ES-I3 (cell line): ENCODE measurements around the gene BABAM2.

Experiments used
- H3K36me3 ChIP-seq: 2 replicates; pipeline ENCODE4 v1.6.1; 2013; ENCODE audit warnings: mild to moderate bottlenecking, low read length, control low read depth, moderate library complexity; ENCODE audit not compliant: insufficient read depth
- H3K4me1 ChIP-seq: 2 replicates; pipeline ENCODE4 v1.6.1; 2013; ENCODE audit warnings: mild to moderate bottlenecking, control low read depth, low read length; ENCODE audit not compliant: insufficient read depth
- H3K9ac ChIP-seq: 2 replicates; pipeline ENCODE4 v1.6.1; 2013; ENCODE audit warnings: low read depth, mild to moderate bottlenecking, low read length, moderate library complexity
- H3K9me3 ChIP-seq: 2 replicates; pipeline ENCODE4 v1.6.1; 2013; ENCODE audit warnings: mild to moderate bottlenecking, low read length, moderate library complexity; ENCODE audit not compliant: control insufficient read depth, insufficient read depth

BABAM2 gene

DNA sequence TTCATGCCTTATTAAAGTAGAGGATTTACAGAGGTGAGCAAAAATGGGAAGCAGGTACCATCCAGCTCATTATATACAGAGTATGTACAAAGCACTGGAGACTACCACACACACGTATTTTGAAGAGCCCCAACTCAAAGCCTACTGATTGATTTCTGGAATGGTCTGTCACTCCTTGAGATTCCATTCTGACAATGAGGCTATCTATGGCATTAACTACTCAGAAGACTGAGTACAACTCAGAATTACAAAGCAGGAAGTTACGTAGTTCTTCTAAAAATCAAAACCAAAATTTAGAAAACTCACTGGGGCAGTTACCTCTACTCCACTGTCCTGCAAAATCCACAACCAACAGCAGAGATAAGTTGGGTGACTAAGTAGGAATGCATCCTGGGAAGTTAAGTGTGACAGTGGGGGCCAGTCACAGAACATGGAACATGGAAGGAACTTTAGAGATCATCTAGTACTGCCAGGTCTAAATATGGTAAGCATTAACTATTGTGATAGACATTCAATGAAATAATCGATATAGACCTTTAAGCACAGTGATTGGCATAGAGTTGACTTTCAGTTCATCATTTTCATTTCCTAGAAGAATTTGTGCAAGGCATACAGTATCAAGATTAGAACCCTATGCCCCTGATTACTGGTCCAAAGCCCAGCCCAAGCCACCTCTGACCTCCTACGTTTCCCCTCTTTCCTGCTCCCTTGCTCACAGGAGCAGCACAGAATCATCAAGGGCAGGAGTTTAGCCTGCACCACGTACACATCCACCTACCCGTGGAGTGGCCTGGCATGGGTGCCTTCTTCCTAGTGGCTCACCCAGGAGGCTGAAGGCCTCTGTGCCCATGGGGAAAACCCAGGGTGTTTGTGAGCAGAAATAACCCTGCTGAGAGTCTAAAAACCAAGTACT is 422.0 kb downstream of the BABAM2 start:
- Histone ChIP-seq H3K36me3 (no peaks in the 10 kb centered on the region), H3K4me1 (no peaks in the 10 kb centered on the region; the same call in 1 of the 2 replicates), H3K9me3 (no peaks in the 10 kb centered on the region), H3K9ac (no peak overlapping the region)

DNA sequence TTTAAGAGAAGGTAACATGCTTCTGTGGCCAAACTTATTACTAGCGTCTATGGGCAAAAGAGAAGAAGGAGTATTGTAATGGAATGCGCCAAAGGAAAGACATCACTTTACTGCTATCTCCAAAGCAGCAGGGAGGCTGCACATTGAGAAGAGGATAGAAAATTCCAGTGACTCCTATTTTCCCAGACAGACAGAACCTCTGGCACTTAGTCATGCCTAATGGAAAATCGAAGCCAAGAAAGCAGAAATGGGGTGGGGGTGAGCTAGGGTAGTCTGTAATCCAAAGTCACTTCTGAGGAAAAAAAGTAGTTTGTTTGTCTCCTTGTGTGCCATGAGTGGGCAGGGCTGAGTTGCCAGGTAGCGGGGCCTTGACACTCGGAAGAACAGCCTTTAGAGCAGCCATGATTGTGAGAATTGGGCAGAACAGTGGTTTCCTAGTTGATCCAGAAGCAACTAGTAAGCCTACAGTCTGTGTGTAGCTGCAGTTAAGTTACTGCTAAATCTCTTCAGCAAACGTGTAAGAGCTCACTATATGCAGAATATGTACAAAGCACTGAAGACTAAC is 422.8 kb downstream of the BABAM2 start:
- Histone ChIP-seq H3K9ac (no peak overlapping the region), H3K36me3 (no peaks in the 10 kb centered on the region), H3K9me3 (no peaks in the 10 kb centered on the region), H3K4me1 (peaks cover 7% of the 10 kb centered on the region)

DNA sequence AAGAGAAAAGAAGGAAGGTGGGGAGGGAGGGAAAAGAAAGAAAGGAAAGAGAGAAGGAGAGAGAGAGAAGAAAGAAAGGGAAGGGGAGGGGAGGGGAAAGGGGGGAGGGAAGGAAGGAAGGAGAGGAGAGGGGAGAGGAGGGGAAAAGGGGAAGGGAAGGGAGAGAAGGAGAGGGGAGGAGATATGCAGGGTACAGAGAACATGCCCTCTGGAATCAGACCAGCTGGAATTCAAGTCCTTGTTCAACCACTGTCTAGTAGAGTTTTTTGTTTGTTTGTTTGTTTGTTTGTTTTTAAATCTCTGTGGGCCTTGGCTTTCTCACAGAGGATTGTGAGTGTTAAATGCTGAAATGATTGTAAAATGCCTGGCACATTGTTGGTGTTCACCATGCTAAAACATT is 424.4 kb downstream of the BABAM2 start:
- Histone ChIP-seq H3K9ac (no peak overlapping the region), H3K36me3 (no peaks in the 10 kb centered on the region), H3K4me1 (peaks cover 20% of the 10 kb centered on the region), H3K9me3 (no peaks in the 10 kb centered on the region)

DNA sequence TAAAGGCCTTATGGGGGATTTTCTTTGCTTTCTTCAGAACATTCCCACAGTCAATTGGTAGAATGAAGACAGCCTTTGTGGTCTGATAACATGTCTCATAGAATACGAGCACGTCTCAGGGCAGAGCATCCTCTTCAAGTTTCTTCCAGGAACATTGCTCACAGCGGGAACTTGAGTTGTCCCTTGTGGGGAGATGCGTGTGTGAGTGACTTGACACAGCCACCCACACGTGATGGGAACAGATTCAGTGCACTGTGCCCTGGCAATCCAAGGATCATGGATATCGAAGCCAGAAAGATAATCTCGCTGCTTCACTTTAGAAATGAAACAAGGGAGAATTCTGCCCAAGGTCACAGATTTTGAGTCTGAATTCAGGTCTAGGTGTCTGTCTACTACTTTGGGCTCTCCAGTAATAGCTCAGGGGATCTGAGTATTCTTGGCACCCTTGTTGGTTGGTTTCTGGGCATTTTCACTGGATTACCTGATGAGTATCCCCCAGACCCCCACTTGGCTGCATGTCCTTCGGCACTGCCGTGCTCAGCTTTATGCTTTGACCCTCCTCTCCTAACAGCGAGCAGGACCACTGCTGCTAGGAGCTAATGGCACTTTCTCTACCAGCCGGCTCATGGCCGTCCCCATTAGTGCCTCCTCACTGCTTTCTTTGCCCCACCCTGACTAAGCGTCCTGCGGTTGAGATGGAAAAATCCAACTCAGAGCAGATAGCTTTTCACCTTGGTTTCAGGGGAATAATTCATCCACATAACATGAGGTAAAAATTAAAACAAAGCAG is 426.2 kb downstream of the BABAM2 start:
- no peaks in the 10 kb centered on the region for H3K36me3 ChIP-seq
- H3K9me3 ChIP-seq, result no peaks in the 10 kb centered on the region
- H3K9ac ChIP-seq, result no peak overlapping the region
- H3K4me1 ChIP-seq, result peaks cover 28% of the 10 kb centered on the region

DNA sequence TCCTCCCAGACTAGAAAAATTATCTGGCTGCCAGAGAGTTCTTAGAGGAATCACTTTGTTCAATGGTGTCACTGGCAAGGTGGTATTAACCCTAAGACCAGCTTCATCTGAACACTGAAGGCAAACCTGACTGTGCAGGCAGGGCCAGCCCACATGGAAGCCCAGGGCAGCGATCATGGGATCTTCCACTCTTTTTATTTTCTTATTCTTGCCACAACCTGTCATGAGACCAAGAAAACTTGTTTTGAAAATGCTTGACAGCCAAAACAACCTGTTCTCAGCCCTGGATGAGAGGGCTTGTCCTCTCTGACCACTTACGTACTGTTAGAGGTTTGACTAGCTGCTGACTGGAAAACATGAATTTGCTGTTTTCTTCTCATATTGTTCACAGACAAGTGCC is 426.9 kb downstream of the BABAM2 start:
- H3K36me3 ChIP-seq, result no peaks in the 10 kb centered on the region
- peaks cover 32% of the 10 kb centered on the region for H3K4me1 ChIP-seq

DNA sequence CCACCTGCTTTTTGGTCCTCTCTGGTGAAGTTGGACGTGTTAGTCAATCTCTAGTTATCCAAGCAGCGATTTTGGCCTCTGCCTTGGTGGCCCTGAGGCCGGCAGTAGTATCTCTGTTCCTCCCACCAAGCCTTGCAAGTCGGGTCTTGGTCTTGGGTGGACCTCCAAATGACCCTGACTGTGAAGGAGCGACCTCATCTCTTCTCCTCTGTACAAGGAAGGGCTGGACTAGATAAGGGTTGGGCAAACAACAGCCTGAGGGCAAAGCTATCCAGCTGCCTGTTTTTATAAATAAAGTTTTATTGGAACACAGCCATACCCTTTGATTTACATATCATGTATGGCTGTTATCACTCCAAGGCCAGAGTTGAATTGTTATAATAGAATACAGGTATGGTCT is 427.5 kb downstream of the BABAM2 start:
- Histone ChIP-seq H3K9ac (no peak overlapping the region), H3K9me3 (no peaks in the 10 kb centered on the region), H3K36me3 (no peaks in the 10 kb centered on the region), H3K4me1 (peaks cover 35% of the 10 kb centered on the region)

More for the DNA sequence above, 426.9 kb downstream of the BABAM2 start:
- Histone ChIP-seq H3K9ac (no peak overlapping the region), H3K9me3 (no peaks in the 10 kb centered on the region)

DNA sequence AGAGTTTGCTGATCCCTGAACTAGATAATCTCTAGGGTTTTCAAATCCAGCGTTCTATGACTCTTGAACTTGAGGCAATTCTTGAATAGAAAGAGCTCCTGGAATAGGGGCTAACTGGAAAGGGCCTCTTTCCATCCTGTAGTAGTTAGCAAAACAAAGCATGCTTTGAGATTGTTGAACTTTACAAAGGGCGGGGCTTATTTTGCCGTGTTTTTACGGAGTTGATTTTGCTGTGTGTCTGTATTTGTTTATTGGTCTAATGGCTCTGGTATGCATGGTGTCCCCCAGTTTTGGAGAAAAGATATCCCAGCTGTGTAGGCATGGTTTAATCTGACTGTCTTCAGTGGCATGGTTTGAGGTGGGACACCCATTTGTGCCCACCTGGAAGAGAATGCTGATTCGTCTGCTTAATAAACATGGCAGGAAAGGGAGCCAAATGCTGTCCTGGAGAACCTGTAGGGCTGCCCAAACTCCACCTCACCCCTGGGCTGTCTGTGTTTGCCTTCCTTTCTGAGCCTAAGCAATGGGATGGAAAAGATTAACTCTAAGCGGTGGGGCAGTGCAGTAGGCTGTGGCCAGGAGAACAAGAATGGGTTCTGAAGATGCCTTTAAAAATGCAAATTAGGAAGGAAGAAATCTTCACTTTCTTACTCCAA is 428.1 kb downstream of the BABAM2 start:
- Histone ChIP-seq H3K9me3 (no peaks in the 10 kb centered on the region), H3K4me1 (peaks cover 37% of the 10 kb centered on the region), H3K9ac (no peak overlapping the region), H3K36me3 (no peaks in the 10 kb centered on the region)

DNA sequence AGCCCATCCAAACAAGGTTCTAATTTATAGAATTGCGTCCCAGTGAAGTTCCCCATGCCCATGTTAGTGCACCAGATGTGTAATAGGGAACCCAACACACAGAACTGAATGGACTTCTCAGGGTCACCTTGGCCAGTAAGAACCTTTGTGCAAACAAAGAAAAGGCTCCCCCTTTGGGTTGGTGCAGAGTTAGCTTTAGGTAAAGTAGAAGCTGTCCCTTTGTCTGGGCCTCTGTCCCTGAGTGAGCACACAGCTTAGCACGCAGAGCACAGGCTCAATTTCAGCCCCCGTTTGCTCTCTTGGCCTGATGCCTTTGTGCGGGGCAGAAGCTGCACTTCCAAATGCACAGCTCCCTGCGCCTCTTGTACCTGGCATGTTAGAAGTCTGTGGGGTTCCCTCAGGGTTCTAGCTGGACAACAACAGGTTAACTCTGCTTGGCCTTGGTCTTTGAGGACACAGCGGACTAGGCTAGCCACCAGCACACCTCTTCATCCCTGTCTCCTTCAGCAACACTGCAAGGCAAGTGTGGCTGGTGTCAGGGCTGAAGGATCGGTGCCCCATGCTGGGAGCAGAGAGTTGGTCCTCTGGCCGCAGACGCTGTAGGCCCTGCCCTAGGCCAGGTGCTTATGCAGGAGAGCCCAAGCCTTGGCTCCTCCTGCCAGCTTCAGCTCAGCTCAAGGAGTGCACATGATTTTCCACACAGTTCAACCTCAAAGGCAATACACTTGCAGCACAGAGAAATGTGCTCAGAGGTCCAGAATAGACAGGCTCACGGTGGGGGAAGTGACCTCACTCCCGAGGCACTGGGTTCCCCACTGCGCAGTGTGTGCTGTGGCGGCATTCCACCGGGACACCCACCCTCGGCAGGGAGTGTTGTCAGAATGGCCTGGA is 428.8 kb downstream of the BABAM2 start:
- H3K4me1 ChIP-seq, result peaks cover 37% of the 10 kb centered on the region
- H3K36me3 ChIP-seq, result no peaks in the 10 kb centered on the region
- H3K9me3 ChIP-seq, result no peaks in the 10 kb centered on the region
- H3K9ac ChIP-seq, result no peak overlapping the region

DNA sequence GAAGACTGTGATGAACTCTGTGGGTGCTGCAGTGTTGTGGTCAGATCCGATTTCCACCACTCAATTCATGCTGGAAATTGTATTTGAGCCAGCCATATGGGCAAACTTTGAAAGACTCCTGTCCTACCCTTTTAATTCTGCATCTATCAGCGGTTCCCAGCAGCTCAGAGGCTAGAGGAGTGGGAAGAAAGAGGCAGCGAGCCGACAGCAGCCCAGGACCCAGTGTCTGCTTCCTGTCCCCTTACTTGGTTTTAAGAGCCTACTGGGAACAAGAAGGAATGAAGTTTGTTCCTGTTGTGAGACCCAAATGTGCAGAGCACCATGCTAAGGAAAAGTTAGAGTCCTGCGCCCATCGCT is 429.5 kb downstream of the BABAM2 start:
- Histone ChIP-seq H3K9ac (no peak overlapping the region), H3K9me3 (no peaks in the 10 kb centered on the region), H3K36me3 (no peaks in the 10 kb centered on the region), H3K4me1 (peaks cover 37% of the 10 kb centered on the region)

DNA sequence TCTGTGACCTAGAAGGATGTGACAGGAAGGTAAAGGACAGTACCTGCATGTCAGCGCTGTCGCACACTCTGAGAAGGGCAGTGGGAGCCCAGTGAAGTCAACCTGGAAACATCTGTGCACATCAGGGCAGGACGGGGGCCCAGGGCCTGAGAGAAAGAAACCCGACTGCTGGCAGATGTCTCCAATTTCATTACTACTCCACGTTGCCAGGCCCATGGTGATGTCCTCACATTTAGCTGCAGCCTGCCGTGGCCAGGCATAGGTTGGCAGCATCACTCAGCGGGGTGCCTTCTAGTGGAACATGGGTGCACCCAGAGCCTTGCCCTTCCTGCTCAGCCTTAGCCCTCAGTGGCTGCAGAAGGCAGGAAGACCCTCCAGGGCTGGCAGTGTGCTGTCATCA is 429.8 kb downstream of the BABAM2 start:
- Histone ChIP-seq H3K9ac (no peak overlapping the region), H3K36me3 (no peaks in the 10 kb centered on the region), H3K9me3 (no peaks in the 10 kb centered on the region), H3K4me1 (peaks cover 39% of the 10 kb centered on the region)

DNA sequence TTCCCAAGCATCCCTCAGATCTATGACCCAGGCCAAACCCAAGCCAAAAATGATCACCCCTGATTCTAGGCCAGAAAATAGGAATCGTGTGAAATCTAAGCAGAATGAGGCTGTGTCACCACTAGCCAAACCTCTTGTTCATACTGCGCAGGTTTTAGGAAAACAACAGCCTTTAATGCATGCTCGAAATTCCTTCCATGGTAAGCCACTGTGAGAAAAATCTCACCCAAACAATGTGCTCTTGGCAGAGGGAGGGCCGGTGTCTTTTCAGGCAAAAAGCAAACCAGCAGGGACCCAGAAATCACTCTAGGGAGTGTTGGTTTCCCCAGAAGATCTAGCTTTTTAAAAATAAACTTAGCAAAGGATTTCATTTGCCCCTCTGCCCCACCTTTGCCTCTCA is 430.9 kb downstream of the BABAM2 start:
- Histone ChIP-seq H3K36me3 (no peaks in the 10 kb centered on the region), H3K4me1 (peaks cover 50% of the 10 kb centered on the region), H3K9ac (no peak overlapping the region)

DNA sequence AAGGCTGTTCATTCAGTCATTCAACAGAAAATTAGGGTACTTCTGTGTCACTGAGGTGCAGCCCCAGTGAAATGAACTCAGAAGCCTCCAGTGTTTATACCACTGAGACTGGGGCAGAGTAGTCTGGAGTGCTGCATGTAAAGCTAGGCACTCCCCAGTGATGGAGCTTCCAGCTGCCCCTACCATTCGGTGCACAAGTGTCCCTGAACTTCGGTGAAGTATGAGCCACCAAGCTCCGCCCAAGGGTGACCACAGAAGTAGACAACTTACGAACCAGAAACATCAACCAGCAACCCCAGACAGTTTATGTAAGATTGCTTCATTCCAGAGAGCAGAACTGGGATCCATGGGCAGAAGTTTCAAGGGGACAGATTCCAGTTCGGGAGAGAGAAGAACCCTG is 431.5 kb downstream of the BABAM2 start:
- Histone ChIP-seq H3K36me3 (no peaks in the 10 kb centered on the region), H3K4me1 (peaks cover 53% of the 10 kb centered on the region), H3K9me3 (no peaks in the 10 kb centered on the region), H3K9ac (no peak overlapping the region)

More for the DNA sequence above, 430.9 kb downstream of the BABAM2 start:
- H3K9me3 ChIP-seq, result no peaks in the 10 kb centered on the region

DNA sequence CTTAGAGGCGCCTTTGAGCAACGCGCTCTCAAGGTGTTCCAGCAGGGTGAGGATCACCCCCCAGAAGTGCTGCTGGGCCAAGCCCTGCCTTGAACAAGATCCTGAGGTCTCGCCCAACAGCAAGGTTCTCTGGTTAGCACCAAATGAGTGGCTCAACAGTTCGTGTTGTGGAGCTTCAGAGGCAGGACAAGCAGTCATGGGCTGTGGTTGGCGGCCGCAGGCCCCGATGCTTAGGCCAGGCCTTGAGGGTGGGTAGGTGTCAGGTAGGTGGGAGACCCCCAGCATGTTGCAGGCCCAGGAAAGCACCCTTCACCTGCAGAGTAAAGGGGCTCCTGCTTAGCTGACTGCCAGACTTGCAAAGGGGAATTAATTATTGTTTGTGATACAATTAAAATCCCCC is 431.9 kb downstream of the BABAM2 start:
- Histone ChIP-seq H3K9me3 (no peaks in the 10 kb centered on the region), H3K4me1 (peaks cover 53% of the 10 kb centered on the region), H3K36me3 (no peaks in the 10 kb centered on the region), H3K9ac (no peak overlapping the region)
